Frontal cortex (tissue), 4 donors: ENCODE measurements around the gene ZFYVE19. TPM values are rescaled to one million over a fixed set of nuclear protein-coding genes. Genes with fewer than 3 reads are reported as not detected.

Experiments used
- DNase-seq, 2 donors: peaks; one replicate each; pipeline ENCODE4 v3.0.0; 2012; ENCODE audit warnings: low spot score in 2 of 2
- FAIRE-seq: peaks from 2 replicates; lab custom pipeline; 2012; peaks lifted over from hg19 to GRCh38; lab: Jason Lieb, UNC
- total RNA-seq: library from RNA; depleted of rRNA; stranded (reverse); fragments of >200 nt; gene quantifications from one replicate; pipeline ENCODE4 v1.2.3, GENCODE V29; 2014
- donor health status: control.
- donor health status: control.
- donor health status: control.

ZFYVE19 gene
- total RNA-seq, 1 donor from 2014 or later = 18.8 TPM

DNA sequence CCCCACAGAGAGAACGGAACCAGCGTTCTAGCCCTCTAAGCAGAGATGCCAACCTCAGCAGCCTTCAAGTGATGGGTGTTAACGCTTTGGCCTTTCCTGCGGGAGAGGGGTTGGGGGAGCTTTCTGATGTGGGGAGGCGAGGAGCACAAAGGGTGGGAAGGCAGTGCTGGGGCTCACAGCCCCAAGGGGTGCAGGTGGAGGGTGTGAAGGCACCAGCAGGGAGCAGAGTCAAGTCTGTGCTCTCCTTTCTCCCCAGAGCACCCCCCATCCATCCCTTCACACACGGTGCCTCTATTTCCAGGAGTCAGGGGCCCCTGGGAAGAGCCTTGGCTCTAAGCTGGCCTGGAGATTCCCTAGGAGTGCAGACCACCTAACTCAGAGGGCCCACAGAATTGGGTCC, 33.0 kb upstream of the ZFYVE19 start:
- FAIRE-seq (no peak), DNase-seq (no peak)

DNA sequence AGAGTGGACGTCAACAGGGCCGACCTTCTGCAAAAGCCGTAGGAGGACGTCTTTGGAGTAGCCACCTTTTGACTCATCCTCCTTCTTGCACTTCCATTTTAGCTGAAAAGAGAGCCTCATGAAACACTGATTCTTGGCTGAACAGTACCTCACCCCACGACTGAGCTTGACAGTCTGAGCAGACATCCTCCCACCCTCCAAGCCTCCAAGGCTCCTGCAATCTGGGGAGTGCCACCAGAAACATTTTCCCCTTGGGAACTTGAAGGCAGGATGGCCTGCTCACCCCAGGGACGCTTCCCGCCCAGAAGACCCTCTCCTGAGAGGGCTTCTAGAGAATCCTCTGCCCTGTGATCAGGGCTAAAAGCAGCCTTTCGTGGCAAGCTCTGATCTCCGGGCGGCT, 31.9 kb upstream of the ZFYVE19 start:
- FAIRE-seq (no peak), DNase-seq (no peak)

DNA sequence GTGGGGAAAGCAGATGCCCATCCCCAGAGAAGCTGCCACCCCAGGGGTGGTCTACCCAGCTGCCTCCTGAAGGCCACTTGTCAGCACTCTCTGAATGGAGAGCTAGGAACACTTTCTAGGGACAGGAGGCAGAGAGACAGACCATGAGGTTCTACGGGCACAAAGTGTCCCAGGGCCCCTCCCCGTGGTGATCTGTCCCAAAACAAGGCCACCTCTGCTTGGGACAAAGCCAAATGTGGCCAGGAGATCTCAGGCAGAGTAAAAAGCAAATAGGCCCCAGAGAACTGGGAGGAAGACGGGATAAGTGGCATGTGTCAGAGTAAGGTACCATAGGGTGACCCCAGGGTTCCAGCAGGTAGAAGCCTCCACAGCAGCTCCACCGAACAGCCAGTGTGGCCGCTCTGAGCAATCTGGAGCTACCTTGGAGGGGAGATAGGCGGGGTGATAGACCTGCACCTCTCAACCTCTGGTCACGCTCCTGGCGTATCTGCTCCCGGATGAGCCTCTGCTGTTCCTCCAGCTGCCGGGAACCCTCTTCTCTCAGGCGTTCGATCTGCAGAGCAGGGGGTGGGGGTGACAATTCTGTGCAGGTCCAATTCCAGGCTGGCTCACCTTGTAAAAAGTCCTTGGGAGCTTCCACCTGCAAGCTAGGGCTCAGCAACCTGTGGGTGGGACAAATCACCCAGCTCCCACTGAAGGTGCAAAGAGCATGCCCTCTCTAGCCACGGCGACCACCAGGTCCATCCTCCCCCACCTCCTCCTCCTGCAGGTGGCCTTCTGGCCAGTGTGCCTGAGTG, 31.0 kb upstream of the ZFYVE19 start:
- DNase-seq (no peak), FAIRE-seq (no peak)

DNA sequence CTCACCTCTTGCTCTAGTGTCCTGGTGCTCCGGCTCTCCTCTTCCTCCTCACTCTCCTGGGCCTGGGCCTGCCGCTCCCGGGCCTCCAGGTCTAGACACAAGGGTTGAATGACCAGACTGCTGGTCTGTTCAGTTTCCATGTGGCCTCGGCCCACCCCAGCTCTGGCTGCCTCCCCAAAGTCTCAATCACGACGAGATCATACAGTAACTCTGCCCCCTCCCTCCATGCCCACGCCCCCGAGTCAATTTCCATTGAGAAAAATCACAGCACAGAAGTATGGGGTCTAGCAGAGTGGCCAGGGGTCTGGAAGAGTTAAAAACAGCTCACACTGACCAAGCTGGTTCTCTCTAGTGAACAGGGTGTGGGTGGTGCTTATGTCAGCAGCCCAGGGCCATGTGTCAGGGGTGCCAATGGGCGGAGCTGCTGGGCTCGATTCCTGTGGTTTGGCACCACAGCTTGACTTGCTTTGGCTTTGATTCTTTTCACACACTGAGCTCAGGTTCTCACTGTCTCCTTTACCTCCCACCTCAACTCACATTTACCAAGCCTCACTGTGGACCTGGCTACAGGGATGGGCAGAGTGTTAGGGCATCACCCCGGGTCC, 30.2 kb upstream of the ZFYVE19 start:
- DNase-seq (no peak), FAIRE-seq (no peak)

DNA sequence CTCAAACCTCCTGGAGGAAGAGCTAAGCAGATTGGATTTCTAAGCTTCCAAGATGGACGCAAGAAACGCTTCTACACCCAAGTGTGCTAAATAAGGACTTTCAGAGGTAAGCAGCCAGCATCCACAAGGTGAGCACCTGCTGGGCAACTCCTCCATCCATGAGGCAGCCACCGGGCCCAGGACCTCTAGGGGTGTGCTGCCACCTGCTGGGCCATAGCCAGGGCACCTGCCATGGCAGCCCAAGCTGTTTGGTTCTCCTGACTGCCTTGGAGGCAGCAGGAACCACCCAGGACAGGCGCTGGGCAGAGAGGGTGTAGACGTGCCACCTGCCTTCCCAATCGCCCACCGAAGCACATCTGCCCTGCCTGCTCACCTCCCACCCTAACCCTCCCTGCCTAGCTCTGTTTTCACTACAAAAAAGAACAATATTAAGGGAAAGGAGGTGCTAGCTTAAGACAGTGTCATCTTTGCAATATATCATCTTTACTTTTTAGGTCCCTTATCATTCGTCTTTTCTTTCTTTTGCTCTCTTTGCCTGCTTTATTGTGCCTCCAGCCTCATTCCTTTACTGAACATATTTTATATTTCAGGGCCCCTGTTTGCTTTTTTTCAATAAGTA, 24.2 kb upstream of the ZFYVE19 start:
- no peak for DNase-seq
- FAIRE-seq = no peak

DNA sequence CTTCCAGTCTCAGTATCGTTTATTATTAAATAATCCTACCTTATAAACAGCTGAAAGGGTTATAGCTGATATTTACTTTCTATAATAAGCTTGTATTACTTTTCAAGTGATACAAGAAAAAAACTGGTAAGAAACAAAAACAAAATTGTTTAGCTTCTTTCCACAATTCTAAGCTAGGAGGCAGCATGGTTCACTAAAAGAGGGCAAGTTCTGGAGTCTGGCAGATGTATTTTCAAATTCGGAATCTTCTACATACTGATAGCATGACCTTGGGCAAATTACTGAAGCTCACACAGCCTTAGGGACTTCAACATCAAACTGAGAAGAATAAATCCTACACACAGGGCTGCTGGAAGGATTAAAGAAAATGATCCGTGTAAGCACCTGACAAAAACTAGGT, 21.7 kb upstream of the ZFYVE19 start:
- no peak for FAIRE-seq
- DNase-seq = no peak

DNA sequence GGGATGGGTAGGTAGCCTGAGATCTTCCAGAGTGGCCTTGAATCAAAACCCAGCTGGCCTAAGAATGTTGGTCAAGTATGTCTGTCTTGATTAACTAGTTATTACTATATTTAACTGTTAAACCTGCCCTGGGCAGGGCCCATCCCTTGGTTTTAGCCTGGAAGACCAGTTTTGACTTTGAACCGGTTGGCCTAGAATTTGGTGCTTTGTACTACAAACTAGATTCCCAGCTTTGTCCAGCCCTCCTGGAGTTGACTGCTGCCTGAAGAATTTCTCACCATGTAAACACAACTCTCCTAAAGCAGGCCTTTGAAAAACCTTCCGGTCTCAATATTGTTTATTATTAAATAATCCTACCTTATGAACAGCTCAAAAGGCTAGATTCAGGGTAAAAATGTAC, 21.1 kb upstream of the ZFYVE19 start:
- DNase-seq (no peak), FAIRE-seq (no peak)

DNA sequence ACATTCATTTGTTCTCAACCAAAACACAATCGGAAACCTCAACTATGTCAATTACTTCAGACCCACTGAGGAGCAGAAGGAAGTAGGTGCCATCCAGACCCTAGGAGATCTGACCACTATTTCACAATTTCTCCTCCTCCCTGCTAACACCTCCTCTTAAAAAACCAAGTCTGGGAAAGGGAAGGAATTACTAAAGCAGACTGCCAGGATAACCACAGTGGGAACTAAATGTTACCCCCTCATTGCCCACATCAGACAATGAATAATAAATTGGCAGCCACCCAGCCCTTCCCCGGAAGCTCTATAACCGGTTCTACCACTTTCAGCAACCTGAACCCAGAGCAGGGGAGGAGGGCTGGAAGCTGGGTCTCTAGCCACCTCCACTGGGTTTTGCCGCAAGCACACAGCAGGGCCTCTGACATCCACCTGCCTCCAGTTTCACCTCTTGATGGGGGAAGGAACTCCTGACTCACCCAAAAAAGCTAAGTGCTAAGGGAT, 19.5 kb upstream of the ZFYVE19 start:
- DNase-seq (no peak), FAIRE-seq (no peak)

DNA sequence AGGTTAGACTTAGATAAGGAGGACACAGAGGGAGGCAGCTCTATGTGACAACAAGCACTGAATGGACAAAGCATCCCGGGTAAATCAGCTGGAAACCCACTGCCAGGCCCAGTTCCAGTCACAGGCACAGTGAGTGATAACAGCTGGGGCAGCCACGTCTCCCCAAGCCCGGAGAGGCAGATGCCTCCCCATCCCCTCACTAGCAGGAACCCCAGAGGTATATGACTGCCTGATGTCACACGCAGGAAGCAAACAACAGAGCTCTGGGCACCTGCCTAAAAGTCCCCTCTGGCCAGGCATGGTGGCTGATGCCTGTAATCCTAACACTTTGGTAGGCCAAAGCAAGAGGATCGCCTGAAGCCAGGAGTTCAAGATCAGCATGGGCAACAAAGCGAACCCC, 18.9 kb upstream of the ZFYVE19 start:
- DNase-seq (no peak), FAIRE-seq (no peak)

DNA sequence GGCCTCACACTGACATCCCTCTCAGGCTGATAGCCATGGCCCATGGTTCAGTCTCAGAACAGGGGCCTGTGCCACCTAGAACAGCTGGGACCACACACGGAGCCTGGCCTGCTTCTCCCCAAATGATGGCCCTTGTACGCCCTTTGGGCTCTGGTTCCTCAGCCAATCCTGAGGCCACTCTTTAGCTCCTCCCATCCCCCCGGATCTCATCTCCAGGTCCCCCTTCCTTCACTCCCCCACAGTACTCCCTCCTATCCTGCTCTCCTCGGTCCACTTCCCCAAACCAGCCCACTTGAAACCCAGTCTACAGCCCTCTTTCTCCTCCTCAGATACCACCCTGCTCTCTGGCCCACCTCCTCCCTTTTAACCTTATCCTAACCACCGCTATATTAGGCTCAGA, 17.8 kb upstream of the ZFYVE19 start:
- no peak for FAIRE-seq
- DNase-seq = no peak

DNA sequence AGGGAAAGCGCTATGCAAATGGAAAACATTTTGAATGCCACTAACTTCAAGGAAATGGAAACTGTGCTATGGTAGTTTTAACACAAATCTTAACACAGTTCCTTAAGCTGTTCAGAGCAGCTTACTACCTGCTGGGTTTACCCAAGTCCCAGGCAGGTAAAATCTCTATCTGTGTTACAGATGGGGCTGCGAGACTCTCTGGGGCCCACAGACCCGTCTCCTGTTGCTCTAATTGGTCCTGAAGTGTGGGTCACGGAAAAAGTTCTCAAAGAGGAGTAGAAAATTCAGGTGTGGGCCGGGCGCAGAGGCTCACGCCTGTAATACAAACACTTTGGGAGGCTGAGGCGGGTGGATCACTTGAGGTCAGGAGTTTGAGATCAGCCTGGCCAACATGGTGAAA, 16.9 kb upstream of the ZFYVE19 start:
- no peak for FAIRE-seq
- DNase-seq = no peak

DNA sequence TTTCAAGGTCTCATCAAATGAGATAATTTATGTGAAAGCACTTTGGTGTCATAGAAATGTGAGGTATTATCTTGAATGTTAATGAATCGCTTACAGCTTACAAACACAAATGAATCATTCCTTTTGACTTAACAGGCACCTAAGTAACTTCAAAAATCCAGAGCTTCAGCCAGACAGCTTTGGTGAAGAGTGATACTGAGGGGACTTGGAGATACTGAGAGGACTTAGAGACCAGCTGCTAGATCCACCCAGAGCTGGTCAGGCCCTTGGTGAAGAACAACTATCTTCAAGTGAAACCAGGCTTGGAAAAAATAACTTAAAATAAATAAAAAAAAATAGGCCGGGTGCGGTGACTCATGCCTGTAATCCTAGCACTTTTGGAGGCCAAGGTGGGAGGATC, 16.2 kb upstream of the ZFYVE19 start:
- FAIRE-seq = no peak
- no peak for DNase-seq

DNA sequence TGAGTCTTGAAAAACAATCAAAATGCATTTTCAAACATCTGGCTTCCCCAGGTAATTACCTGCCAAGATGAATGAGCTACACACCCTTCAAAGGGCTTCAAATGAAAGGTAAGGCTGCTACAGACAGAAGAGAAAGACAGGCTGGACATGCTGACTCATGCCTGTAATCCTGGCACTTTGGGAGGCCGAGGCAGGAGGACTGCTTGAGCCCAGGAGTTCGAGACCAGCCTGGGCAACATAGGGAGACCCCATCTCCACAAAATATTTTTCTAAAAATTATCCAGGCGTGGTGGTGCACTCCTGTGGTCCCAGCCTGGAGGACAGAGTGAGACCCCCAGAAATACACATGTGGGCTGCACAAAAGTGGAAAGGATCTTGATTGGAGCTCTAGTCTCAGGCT, 14.5 kb upstream of the ZFYVE19 start:
- no peak for FAIRE-seq
- DNase-seq = no peak

DNA sequence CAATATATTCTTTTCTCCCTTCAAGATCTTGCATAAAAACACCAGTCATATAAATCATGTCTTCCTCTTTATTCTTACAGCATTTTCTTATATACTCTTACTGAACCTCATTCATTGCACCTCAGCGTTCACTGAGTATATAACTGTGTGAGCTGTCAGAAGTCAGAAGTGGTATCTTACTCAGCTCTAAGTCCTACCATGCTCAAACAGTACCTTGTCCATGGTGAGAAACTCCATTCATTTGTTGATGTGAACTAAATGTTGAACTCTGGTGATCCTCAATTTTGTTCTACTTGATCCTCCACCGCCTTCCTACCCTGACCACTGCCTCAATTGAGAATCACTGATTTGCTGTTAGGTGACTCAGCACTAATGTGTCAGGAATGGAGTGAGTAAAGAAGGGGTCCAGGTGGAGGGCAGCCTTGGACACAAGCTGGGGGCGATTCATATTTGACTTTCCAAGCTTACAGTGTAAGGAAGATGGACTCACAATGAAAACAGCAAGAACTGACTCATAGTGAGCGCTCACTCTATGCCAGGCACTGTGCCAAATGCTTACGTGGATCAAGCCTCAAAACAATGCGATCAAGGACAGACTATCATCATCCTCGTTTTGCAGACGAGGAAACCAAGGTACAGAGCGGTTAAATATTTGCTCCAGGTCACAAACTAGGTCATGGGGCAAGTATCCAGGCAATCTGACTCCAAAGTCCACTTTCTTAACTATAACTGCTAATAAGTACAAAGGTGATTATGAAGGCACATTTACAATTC, 13.5 kb upstream of the ZFYVE19 start:
- no peak for FAIRE-seq
- DNase-seq = no peak

DNA sequence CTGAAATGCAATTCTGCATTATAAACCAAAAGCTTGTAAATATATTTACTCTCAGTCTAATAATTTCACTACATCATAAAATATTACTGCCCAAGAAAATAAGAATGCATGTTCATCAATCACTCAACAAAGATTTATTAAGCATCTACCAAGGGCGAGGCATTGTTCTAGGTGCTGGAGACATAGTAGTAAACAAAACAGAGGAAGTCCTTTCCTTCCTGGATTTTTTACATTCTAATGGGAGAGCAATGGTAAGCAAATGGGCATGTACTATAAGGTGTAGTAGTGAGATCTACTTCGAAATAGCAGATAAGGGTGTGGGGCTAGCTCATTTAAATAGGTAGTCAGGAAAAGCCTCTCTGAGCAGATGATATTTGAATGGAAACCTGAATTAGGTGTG, 10.8 kb upstream of the ZFYVE19 start:
- FAIRE-seq = no peak
- no peak for DNase-seq

DNA sequence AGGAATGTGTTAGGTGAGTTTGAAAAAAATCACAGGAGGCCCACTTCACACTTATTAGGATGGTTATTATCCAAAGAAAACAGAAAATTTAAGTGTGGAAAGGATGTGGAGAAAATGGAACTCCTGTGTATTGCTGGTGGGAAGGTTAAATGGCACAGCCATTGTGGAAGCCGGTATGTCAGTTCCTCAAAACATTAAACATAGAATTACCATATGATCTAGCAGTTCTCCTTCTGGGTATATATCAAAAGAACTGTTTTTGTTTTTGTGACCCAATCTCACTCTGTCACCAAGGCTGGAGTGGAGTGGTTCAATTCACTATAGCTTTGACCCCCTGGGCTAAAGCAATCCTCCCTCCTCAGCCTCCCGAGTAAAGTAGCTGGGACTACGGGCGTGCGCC, 10.4 kb upstream of the ZFYVE19 start:
- no peak for DNase-seq
- no peak for FAIRE-seq

DNA sequence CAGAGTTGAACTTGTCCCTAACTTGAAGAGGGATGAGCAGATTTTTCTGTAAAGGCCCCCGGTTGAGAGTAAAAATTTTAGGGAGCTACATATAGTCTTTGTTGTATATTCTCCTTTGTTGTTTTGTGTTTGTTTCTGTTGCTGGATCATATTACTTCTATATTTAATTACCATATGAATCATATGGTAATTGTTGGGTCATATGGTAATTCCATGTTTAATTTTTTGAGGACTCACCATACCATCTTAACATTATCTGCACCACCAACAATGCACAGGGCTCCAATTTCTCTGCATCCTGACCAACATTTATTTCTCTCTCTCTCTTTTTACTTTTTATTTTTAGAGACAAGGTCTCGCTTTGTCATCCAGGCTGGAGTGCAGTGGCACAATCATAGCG, 7.4 kb upstream of the ZFYVE19 start:
- DNase-seq (no peak), FAIRE-seq (no peak)

DNA sequence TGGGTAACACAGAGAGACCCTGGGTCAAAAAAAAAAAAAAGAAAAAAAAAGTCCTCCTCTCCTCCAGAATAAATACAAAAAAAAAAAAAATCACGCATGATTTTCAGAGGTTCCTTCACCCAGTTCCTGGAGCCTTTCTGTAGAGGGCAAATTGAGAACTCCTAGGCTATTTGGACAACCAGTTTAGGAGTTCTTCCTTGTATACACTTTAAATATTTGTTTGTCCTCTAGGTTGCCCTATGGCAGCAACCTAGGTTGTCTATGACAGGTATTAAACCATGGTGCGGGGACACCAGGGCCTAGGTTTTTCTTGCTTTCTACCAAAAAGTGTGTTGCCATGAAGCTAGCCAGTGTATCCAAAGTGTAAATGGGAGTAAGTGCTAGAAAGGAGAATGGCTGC, 3.8 kb upstream of the ZFYVE19 start:
- DNase-seq (no peak), FAIRE-seq (no peak)

DNA sequence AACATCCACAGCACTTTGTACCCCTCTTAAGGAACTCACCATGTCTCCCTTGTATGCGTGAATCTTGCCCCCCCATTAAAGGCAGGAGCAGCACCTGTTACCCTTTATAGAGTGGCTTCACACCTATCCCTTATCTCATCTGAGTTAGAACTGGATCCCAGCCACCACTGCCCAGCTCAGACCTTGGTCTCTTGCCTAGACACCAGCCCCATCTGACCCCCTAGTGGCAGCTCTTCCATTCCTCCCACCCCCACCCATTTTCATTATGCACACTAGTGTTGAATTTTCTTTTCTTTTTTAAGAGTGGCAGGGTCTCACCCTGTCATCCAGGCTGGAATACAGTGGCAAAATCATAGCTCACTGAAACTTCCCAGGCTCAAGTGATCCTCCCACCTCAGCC, 3.2 kb upstream of the ZFYVE19 start:
- no peak for FAIRE-seq
- DNase-seq = no peak

DNA sequence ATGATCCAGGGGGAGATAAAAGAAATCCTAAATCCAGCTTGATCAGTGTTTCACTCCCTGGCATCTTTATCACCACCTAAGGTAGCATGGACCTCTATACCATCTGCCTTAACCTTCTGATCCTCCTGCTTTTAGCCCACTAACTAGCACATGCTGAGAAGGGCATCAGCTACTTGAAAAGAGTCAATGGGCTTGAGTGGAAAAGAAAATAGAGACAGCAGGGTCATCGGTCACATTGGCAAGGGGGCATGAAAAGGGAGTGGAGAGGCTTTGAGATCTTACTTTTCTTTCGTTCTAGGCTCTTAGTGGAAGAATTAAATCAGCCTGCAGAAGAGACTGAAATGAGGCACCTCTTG, 239 bp upstream of the ZFYVE19 start:
- no peak for DNase-seq
- FAIRE-seq = no peak
